ENCODE results near the gene ZBTB20.
"Not testable (repeated sequence)": the region's sequence is repeated elsewhere in the genome, so short reads cannot be mapped to it uniquely, and the experiment has no call there.

ZBTB20 gene

DNA sequence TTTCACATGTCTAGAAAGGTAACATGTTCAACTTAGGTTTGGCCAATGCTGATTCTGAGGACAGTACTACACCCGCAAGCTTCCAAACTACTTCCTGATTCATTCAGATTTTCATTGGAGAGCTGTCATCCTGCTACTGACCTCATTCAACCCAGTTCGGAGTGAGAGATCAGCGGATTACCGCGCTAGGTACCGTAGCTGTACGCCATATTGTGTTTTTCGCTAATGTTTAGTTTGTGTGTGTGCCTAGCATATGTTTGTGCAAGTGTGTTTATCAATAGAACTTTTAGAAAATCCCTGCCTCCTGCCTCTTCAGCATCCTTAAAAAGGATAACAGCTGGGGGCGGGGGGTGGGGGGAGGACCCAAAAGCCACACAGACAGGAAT is 1.1 kb downstream of the ZBTB20 start:
- DNase-seq: no peak

DNA sequence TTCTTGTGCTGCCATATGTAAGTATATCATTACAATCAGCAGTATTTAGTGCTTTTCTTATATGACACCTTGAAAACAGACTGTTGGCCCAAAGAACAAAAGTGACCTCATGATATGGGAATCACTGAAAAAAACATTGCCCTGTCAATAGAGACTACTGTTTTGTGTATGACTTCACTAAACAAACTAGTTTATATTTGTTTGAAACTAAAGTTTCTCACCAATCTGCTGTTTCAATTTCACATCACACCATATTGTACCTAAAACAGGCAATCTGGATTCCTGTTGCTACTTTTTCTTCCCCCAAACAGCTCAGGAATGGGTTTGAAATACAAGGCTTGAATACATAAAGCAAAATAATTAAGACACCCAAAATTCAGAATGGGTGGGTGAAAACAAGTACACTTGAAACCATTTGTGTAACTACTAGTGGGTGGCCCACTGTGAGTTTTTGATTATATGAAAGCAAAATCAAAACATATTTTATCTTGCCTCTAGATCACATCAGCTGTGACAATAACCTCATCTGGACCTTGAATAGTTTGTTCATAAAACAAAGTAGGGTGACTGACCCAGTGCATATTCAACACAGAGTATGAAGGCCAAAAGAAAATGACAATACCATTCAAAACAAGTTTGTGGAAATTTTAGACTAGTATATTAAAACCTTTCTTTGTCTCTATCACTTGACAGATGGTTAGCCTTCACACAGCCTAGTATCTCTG is 5.9 kb downstream of the ZBTB20 start:
- no peak for DNase-seq

DNA sequence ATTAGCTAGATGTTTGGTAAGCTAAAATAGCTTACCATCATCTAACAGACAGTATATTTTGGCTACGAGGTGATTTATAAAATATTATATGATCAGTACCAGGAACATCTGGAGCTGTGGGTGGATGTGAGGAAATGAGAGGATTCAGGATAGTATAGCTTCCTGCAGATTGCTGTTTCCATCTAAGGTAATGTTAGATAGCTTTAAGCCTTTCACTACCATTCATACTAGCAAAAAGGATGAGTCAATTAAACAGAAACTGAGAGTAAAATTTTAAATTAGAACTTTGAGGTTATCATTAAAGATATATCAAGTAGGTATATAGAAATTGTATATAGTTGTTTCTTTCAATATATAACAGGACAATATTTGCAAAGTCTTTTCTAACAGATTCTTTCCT is 8.0 kb downstream of the ZBTB20 start:
- no peak for DNase-seq

DNA sequence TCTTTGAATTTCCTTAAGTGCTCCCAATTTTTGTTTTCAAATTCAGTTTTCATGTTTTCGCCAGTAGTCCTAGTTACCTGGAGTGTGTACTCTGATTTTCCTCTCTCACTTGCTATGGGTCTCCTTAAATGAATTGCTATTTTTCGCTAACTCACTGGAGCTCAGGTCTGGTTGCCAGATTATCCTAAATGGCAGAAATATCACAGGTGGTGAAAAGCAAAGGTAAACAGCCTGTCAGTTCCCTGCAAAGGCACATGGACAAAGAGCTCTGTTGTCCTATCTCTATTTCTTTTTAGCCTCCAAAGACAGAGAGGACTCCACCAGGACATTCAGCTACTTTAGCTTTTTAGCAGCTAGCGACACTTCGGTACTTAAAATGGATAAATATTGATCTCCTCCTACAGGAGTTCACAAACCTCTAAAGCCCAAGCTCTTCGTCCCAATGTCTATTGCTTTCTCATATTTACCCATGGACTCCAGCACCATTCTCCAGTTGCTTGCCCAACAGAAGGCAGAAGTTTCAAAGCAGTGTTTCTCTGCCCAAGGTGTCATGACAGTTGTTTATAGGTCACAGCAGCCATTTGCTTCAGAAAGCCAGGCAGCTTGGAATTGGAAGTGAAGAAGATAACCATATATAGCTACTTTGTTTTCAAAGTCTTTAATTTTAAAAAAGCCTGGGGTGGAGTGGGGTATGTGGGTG is 12.3 kb downstream of the ZBTB20 start:
- DNase-seq: no peak

DNA sequence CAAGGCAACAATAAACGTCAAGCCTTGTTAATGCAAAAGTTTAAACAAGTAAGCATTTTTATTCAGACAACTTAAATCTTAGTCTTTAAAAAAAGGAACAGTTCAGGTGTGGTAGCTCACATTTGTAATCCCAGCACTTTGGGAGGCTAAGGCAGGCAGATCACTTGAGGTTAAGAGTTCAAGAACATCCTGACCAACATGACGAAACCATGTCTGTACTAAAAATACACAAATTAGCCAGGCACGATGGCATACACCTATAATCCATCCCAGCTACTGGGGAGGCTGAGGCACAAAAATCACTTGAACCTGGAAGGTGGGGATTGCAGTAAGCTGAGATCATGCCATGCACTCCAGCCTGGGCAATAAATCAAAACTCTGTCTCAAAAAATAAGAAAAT is 19.9 kb downstream of the ZBTB20 start:
- DNase-seq: no peak

DNA sequence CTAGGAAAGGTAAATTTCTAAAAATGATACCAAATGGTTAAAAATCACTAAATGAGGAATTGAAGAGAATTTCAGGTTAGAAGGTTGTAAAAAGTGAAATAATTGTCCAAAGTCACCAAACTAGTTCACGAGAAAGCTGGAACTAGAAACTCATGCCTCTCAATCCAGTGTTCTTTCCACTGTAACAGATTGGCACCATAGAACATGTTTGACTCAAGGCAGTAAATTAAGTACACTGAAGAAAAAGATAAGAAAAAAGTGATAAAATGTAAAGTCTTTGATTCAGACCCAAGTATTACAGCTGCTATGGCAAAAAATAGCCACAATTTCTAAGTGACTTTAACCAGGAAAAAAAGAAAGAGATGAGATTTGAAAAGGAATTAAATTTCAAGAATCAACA is 26.5 kb downstream of the ZBTB20 start:
- DNase-seq: no peak

DNA sequence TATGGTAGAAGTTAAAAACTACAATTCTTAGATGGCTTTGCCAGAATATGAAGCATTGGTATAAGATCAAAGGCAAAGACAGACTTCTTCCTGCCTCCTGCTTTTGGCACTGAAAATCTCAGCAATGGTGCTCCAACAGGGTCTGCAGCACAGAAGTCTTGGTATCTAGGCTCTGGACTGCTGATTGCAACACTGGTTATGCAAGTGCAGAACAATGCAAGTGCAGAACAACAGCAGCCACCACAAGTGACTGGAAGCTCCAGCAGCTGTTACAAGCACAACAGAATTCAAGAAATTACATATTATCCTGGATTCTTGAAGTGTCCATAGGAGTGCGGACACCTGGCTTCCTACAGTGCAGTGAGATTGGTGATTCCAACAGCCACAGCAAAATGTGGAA is 33.7 kb downstream of the ZBTB20 start:
- DNase-seq: no peak

DNA sequence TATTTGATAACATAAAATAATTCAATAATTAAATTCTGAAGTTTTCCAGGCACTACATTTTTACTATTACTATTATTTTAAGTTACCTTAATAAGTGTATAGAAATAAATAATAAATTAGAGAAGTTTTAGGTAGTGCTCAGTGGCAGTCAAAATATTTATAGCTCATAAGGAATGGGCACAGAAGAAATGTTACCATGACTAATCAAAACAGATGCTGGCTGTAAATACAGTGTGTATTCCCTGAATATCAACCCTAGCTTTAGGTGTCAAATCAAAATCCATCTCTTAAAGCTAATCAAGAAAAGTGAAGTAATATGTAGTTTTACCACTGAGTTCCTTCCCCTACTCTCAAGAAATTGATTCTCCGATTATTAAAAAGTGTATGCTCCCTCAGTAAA is 35.5 kb downstream of the ZBTB20 start:
- DNase-seq: no peak

DNA sequence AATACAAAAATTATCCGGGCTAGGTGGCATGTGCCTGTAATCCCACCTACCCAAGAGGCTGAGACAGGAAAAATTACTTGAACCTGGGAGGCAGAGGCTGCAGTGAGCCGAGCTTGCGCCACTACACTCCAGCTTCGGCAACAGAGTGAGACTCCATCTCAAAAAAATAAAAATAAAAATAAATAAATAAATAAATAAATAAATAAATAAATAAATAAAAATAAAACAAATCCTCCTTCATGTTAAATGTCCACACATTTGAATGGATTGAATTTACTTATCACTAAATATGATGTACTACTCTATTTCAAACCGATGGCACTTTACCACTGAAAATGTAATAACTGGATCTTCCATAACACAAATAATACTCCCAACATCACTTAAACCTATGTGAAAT is 36.3 kb downstream of the ZBTB20 start:
- DNase-seq: no peak

DNA sequence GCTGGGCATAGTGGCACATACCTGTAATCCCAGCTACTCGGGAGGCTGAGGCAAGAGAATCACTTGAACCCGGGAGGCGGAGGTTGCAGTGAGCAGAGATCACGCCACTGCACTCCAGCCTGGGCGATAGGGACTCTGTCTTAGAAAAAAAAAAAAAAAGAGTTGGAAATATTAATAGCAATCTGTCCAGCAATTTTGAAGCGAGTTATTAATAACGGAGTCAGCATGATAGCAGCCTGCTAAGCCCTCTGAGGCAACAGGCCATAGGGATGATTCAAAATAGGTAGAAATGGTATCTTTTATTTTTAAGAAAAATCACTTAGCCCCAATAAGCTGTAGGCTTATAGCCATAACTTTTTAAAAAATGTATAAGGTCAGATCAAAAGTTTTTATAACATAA is 37.0 kb downstream of the ZBTB20 start:
- not testable (repeated sequence) for DNase-seq

DNA sequence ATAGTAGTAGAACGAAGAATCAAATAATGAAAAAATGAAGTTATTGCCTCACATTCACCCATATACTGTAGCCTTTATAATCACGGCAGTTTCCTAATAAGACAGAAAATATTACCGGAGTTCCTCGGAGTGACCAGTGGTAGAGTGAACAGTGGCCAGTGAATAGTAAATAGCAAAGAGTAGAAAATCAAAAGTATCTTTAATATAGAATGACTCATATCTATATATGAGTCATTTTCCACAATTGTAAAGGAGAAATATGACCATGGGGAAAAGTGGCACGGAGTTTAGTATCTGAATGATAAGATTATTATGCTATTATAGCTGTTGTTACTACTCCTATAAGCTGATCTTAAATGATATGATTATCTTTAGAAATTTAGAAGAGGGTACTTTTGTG is 38.5 kb downstream of the ZBTB20 start:
- DNase-seq: no peak

DNA sequence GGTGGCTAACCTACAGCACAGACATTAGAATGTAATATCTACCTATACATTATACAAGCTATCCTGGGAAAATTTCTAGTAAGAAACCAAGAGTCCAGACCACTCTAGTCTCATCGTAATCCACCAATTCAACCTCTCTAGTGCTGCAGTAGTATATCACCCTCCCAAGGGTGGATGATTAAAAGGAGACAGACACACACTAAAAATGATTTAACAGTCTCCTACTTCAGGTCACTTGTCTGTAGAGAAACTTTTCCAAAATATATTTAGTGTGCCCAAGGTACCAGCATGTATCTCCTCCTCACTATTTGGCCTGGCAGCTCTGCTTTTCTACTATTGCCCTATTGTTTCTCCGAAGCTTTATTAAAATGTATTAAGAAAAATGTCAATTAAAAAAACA is 45.0 kb downstream of the ZBTB20 start:
- no peak for DNase-seq

DNA sequence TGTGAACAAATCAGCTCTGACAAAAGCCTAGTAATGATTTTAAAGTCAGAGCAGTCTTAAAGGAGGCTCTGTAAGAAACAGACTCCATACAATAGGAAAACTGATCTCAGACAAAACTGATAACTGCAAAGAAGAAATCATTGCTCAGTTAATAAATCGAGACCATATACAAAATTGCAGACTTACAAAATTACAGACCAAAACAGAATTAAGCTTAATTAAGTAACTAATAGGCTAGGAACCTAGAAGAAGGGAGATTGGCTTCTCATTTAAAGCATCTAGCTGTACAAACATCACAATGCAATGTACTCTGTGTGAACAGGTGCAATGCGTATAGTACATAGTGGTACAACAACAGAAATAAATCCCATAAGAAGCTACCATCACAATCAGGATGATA is 46.3 kb downstream of the ZBTB20 start:
- no peak for DNase-seq

DNA sequence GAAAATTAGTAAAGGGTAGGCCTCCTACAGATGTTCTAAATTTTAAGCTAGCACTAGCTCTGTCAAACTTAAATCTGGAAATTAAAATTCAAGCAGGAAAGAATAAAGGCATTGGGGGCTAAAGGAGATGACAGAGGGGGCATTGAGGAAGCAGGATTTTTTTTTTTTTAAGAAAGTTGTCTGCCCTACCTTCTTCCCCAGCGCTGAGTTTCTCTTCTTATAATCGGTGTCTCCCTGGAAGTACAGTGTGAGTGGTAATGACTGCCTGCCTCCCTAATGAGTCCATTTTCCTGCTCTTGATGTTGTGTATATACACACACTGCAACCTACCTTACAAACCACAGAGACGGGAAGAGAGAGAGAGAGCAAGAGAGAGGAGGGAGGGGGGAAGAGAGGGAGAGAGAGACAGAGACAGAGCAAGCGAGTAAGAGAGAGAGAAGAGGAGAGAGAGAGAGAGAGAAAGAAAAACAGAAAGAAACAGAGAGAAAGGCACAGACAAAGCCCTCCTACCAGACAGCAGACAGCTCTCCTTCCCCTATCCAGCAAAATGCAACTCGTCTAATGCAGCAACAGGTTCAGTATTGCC is 47.0 kb downstream of the ZBTB20 start:
- no peak for DNase-seq

DNA sequence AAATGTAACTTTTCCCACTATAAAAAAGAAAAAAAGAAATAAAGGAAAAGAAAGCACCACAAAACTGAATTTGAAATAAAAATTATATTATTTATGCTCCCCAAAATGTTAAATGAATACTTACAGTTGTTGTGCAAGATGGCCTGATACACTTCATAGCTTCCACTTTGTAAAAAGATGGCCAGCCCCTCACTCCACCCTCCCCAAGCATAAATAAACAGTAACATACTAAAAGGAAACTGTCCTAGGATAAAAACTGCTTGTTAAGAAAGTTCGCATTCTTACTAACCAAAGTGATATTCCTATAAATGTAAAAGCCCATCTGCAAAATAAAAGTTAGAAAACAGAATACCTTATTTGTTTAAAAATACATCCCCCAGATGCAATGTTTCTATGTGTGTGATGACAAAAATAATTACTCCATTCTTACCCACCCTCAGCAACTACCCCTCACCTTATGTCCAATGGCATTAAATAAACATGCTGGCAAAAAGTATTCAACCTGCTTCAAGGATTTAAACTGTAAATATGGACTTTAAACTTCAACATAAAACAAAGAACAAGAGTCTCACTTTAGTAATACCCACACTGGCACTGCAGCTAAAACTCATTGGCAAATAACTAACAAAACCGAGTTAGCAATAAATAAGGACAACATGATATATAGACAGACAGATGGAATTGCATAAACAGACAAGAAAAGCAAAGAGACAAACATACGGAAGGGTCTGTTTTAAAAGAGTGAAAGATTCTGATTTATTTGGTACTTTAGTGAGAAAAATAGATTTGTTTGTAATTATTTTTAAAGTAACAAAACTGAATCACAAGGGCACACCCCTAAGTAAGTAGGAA is 47.7 kb downstream of the ZBTB20 start:
- no peak for DNase-seq

DNA sequence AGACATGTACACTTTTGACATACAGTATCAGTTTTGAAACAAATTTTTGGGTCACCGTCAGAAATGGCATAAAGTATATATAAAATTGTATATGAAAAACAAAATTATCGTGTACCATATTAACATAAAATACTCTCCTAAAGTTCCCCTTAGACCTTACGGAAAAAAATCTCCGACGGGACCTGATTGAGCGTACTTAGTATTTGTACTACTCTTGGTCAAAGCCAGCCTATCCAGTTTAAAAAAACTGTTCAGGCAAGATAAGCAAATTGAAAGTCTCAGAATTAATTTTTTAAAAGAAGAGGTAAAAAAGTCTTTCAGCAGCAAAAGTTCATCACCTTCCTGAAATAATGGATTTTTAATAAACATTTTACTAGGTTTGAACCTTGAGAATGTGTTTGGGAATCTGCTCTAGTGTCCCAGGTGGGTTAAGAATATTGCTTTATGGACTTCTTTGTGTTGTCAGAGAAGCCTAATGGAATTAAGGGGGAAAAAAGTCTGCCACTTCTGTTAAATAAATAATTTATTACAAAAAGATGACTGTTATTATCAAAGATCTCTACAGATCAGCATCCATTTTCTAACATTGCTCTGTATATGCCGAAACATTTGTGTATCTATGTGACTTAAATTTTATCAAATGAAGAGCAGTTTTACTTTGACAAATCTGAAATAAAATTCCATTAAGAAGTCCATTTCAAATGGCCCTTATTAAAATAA is 48.6 kb downstream of the ZBTB20 start:
- no peak for DNase-seq

DNA sequence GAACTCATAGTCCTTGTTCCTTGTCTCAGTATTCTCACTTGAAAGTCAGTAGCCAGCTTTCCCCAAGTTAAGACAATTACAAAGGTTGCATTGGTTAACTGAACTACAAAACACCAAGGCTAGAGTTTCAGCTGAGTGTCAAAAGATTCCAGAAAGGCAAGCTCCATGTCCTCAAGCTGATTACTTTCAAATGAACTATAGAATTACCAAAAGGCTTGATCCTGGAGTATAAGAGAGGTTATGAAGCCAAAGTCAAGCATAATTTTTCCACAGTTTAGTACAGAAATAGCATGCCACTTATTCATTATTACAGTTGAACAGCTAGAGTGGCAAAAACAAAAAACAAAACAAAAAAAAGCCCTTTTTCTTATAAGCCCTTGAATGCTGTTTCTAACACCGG is 51.9 kb downstream of the ZBTB20 start:
- no peak for DNase-seq

DNA sequence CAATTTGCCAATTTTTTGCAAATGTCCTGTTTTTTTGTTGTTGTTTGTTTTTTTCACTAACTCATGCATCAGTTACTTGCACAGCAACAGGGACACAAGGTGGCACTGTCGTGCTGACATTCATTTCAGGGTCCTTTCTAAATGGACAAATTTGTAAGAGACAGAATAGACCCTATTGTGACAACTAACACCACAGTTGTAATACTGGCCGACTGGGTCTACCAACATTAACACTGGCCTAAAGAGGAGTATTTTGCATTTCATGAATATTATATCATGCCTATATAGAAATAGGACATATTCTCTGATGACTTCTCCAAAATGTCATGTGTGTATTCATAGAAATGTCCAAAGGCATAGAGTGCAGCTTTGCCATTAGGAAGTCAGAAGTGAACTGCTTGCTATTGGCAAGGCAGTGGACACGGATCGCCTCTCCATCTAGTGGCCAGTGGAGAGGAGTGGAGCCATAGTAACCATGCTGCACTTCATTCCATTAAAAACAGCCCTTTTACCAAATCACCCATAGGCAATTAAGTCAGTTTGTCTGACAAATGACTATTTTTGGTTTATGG is 54.8 kb downstream of the ZBTB20 start:
- no peak for DNase-seq

DNA sequence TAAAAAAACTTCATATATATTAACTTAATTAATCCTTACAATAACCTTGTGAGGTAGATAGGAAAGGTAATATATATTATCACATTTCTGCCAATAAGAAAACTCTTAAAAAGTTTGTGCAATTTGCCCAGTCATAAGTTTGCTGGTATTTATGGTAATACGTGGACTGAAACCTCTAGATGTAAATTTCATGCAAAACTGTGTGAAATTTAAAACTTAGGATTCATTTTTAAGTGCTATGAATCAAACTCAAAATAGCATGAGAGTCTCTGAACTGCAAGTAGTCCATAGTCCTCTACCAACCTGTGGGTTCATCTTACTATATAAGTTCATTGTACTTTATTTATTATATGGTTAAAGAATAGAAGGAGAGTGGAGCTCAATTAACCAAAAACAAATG is 56.4 kb downstream of the ZBTB20 start:
- no peak for DNase-seq

DNA sequence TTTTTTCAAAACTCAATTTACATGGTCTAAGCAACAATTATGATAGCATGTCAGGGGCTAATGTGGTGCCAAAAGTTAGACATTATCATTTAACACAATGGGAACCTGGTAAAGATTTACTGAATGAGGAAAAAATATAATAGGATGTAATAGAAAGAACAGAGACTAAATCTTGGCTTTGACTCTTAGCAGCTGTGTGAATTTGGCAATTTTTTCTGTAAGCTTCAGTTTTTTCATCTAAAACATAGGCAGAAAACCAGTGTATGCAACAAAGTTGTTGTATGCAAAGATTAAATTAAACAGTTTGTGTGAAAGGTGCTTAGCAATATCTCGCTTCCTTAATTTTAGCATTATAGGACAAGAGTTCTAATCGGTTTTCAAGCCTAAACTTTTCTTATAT is 57.6 kb downstream of the ZBTB20 start:
- DNase-seq: no peak

DNA sequence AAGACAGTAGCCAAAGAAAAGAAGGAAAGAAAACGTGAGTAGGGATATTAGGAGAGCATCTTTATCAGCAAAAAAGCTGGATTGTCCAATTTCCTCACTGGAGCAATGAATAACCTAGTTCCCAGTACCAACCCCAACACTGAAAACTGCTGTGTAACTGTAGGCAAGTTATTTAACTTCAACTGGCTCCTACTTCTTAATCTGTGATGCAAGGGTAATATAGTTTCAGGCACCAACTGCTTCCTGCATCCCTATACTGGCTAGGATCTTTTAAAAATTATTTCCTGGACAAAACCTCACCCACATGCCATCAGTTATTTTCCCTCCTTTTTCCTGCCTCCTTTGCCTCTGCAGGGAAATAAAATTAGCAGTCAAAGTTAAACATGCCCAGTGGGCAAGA is 59.6 kb downstream of the ZBTB20 start:
- no peak for DNase-seq

DNA sequence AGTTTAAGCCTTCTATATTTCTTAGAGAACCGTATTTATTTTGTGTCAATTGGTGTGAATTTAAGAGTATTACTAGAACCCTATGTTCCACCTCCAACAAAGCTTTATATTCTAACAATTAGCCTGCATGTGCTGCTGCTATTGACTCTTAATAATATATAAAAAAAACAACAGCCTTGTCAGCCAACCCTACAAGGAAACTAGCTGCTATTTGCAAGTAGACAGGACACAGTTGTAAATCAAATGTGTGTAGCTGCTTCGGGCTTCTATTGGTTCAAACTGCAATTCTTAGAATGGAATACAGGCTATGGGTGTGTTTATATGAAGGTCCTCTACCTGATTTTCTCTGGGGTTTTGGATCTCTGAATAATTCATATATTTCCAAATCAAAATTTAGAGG is 60.7 kb downstream of the ZBTB20 start:
- no peak for DNase-seq
